ENCODE measurements around the gene ATIC. TPM values are rescaled to one million over a fixed set of nuclear protein-coding genes. Genes with fewer than 3 reads are reported as not detected.

The ATIC gene
- total RNA-seq, 1 experiment from 2014 or later: 295 TPM

- H3K23ac ChIP-seq (ENCODE audit: insufficient read length, low read depth, low read length): no peak overlapping the region
- H3T11ph ChIP-seq (ENCODE audit: low read length): no peak overlapping the region
- no peak overlapping the region for H2AK5ac ChIP-seq (ENCODE audit: insufficient read length, low read length)
- no peak overlapping the region for H3K14ac ChIP-seq (ENCODE audit: insufficient read depth, low read length)
- Mint-ChIP-seq H3K9me3 (no peaks in the 10 kb centered on the region), H3K27ac (no peak overlapping the region), H3K36me3 (ENCODE audit: insufficient read depth in 1 of 3, low read depth in 3 of 3) (peaks cover 40 to 90% (median 80%) of the 10 kb centered on the region in 3 experiments), H3K4me3 (no peak overlapping the region), H3K4me1 (peaks cover 0 to 6% of the 10 kb centered on the region in 2 experiments; a peak in 2 of 4 replicates), H3K27me3 (ENCODE audit: low read depth) (no peaks in the 10 kb centered on the region)
- H3K27ac ChIP-seq (ENCODE audit: insufficient read length, low read depth, low read length): no peak overlapping the region
- no peak overlapping the region for H2BK20ac ChIP-seq (ENCODE audit: low read depth, low read length, poor library complexity, severe bottlenecking)
- no peak overlapping the region for H2BK15ac ChIP-seq (ENCODE audit: low read depth, low read length)
- H3K9me3 ChIP-seq (ENCODE audit: control insufficient read depth, low read depth, low read length): no peaks in the 10 kb centered on the region
- H3K27me3 ChIP-seq (ENCODE audit: insufficient read depth, low read length): no peaks in the 10 kb centered on the region
- H3K4ac ChIP-seq (ENCODE audit: low read depth, low read length): no peak overlapping the region
- no peak overlapping the region for H3K9ac ChIP-seq (ENCODE audit: extremely low read depth, insufficient read length, low read length)
- no peak overlapping the region for H2AFZ ChIP-seq (ENCODE audit: low read length)
- no peak overlapping the region for H2BK120ac ChIP-seq (ENCODE audit: low read depth, low read length, poor library complexity, severe bottlenecking)
- no peak overlapping the region for H4K5ac ChIP-seq (ENCODE audit: insufficient read length, low read depth, low read length)
- no peak overlapping the region for H3K56ac ChIP-seq (ENCODE audit: insufficient read length, low read depth, low read length)
- no peaks in the 10 kb centered on the region for H3K4me1 ChIP-seq (ENCODE audit: insufficient read depth, low read length)
- WGBS (ENCODE audit: extremely low coverage, insufficient read length, low lambda C conversion rate): no CpG with 5 or more reads among the region's 7 CpGs
- H3K18ac ChIP-seq (ENCODE audit: insufficient read length, low read depth, low read length): no peak overlapping the region
- peaks cover 3% of the 10 kb centered on the region; the same call in 1 of the 2 replicates for H3K79me2 ChIP-seq (ENCODE audit: insufficient read depth, low read length)
- no peak overlapping the region for H4K8ac ChIP-seq (replicated peaks; ENCODE audit: insufficient read length, low read depth, low read length)
- H2BK12ac ChIP-seq (ENCODE audit: insufficient read length, low read depth, low read length): no peak overlapping the region
- DNase-seq: no peak
- no peak for TF ChIP-seq CTCF (conservative IDR thresholded peaks at IDR 0.05)
- no peak overlapping the region for H2BK5ac ChIP-seq (ENCODE audit: insufficient read length, low read length)
- H3K23me2 ChIP-seq (ENCODE audit: insufficient read length, low read depth, low read length, poor library complexity, severe bottlenecking): no peaks in the 10 kb centered on the region
- H4K20me1 ChIP-seq (ENCODE audit: control insufficient read depth, insufficient read depth, insufficient read length): no peaks in the 10 kb centered on the region
- no peak overlapping the region for H4K91ac ChIP-seq (ENCODE audit: insufficient read length, low read depth, low read length)
- no peak overlapping the region for H3K4me2 ChIP-seq (ENCODE audit: insufficient read depth, insufficient read length, low read length)
- peaks cover 2% of the 10 kb centered on the region for H3K79me1 ChIP-seq (ENCODE audit: insufficient read depth, low read depth, low read length, poor library complexity, severe bottlenecking)
Observed at GRCh38 chr2:215320679-215321078, 8.8 kb downstream of the ATIC start.

All from H9 (cell line).